Fibroblast of pulmonary artery (primary cell): ENCODE data around the gene PCDHA4.

Experiments used
- DNase-seq: peaks from one replicate; pipeline ENCODE4 v3.0.0-alpha.2; 2010; ENCODE audit warnings: low read depth
- H3K4me3 ChIP-seq: replicated peaks from 2 replicates; pipeline ENCODE4 v1.5.1; 2011; ENCODE audit warnings: low read depth, mild to moderate bottlenecking, control low read depth, low read length, moderate library complexity
- CTCF ChIP-seq: IDR thresholded peaks from 2 replicates; pipeline ENCODE4 v1.5.1; 2011; ENCODE audit warnings: mild to moderate bottlenecking, control low read depth, low read length, inconsistent platforms; ENCODE audit errors: missing control alignments

PCDHA4 gene

GRCh38 chr5:140857987-140858240 is 51.0 kb downstream of the PCDHA4 start:
- no peak overlapping the region for H3K4me3 ChIP-seq
- no peak for TF ChIP-seq CTCF
- DNase-seq = no peak

- H3K4me3 ChIP-seq = no peak overlapping the region
- DNase-seq = no peak
- TF ChIP-seq CTCF = no peak
Observed at GRCh38 chr5:140862441-140863295, 55.8 kb downstream of the PCDHA4 start.
